GDM1 (cell line): Measurements from ENCODE around the gene CRYZ.

ENCODE experiments used
- DNase-seq: peaks from one replicate; lab custom pipeline; 2025; lab: John Stamatoyannopoulos, UW

Gene CRYZ

GRCh38 chr1:74729741-74730478 is 2.9 kb downstream of the CRYZ start:
- DNase-seq = no peak

GRCh38 chr1:74728736-74729135 is 4.1 kb downstream of the CRYZ start:
- DNase-seq = no peak

- DNase-seq = no peak
These were observed 6.8 kb downstream of the CRYZ start for GRCh38 chr1:74726063-74726462.

- DNase-seq = no peak
These were observed 15.2 kb downstream of the CRYZ start for GRCh38 chr1:74717626-74718025.

- DNase-seq = no peak
These were observed 16.0 kb downstream of the CRYZ start for GRCh38 chr1:74716822-74717221.

- no peak for DNase-seq
These were observed 17.0 kb downstream of the CRYZ start for GRCh38 chr1:74715806-74716205.

GRCh38 chr1:74715236-74715502 is 17.7 kb downstream of the CRYZ start:
- no peak for DNase-seq

GRCh38 chr1:74714429-74715235 is 18.2 kb downstream of the CRYZ start:
- no peak for DNase-seq

- no peak for DNase-seq
These were observed 19.0 kb downstream of the CRYZ start for GRCh38 chr1:74713849-74714248.

GRCh38 chr1:74712881-74713280 is 20.0 kb downstream of the CRYZ start:
- no peak for DNase-seq

GRCh38 chr1:74703386-74704182 is 29.3 kb downstream of the CRYZ start:
- no peak for DNase-seq

GRCh38 chr1:74699331-74699730 is 33.5 kb downstream of the CRYZ start:
- DNase-seq = no peak

- no peak for DNase-seq
These were observed 35.0 kb downstream of the CRYZ start for GRCh38 chr1:74697832-74698231.

- no peak for DNase-seq
These were observed 39.4 kb downstream of the CRYZ start for GRCh38 chr1:74693473-74693872.

GRCh38 chr1:74690909-74691308 is 41.9 kb downstream of the CRYZ start:
- no peak for DNase-seq

GRCh38 chr1:74690364-74690696 is 42.5 kb downstream of the CRYZ start:
- no peak for DNase-seq

GRCh38 chr1:74689621-74690363 is 43.1 kb downstream of the CRYZ start:
- no peak for DNase-seq

GRCh38 chr1:74686928-74687327 is 45.9 kb downstream of the CRYZ start:
- DNase-seq = no peak

GRCh38 chr1:74684301-74684700 is 48.5 kb downstream of the CRYZ start:
- DNase-seq = no peak

- no peak for DNase-seq
These were observed 49.2 kb downstream of the CRYZ start for GRCh38 chr1:74683656-74684055.

GRCh38 chr1:74681851-74682250 is 51.0 kb downstream of the CRYZ start:
- no peak for DNase-seq

- DNase-seq = no peak
These were observed 51.4 kb downstream of the CRYZ start for GRCh38 chr1:74681449-74681848.
